HepG2 (cell line): Measurements from ENCODE around the gene PAX4. TPM values are rescaled to one million over a fixed set of nuclear protein-coding genes. Genes with fewer than 3 reads are reported as not detected.

Experiments used
- ARID4A ChIP-seq: sonication (generic); formaldehyde crosslinking; IDR thresholded peaks from 2 replicates; pipeline ENCODE4 v1.5.0; 2020; ENCODE audit warnings: mild to moderate bottlenecking, missing genetic modification reagents, borderline replicate concordance
- CAMTA2 ChIP-seq: sonication (generic); formaldehyde crosslinking; IDR thresholded peaks from 2 replicates; pipeline ENCODE4 v1.4.0; 2020; ENCODE audit warnings: mild to moderate bottlenecking, missing genetic modification reagents, borderline replicate concordance
- GMEB2 ChIP-seq: IDR thresholded peaks from 2 replicates; pipeline ENCODE4 v1.6.1; 2016; ENCODE audit warnings: missing biosample characterization, missing genetic modification reagents, low read depth
- GRHL1 ChIP-seq: sonication (generic); formaldehyde crosslinking; conservative IDR thresholded peaks from 2 replicates; pipeline ENCODE4 v1.8.0; 2022; ENCODE audit warnings: missing genetic modification reagents
- HNRNPLL ChIP-seq: fragments of 200-400 bp; formaldehyde crosslinking; IDR thresholded peaks from 2 replicates; pipeline ENCODE4 v1.6.1; 2017; ENCODE audit warnings: mild to moderate bottlenecking, low read depth, low read length; ENCODE audit not compliant: poor library complexity, severe bottlenecking
- HOXA5 ChIP-seq: sonication (generic); formaldehyde crosslinking; IDR thresholded peaks from 2 replicates; pipeline ENCODE4 v1.4.0; 2020; ENCODE audit warnings: missing genetic modification reagents
- ISL2 ChIP-seq: sonication (generic); formaldehyde crosslinking; IDR thresholded peaks from 2 replicates; pipeline ENCODE4 v1.5.0; 2020; ENCODE audit warnings: missing genetic modification reagents
- KDM5B ChIP-seq: sonication (generic); formaldehyde crosslinking; IDR thresholded peaks from 2 replicates; pipeline ENCODE4 v1.4.0; 2020; ENCODE audit warnings: missing genetic modification reagents, mild to moderate bottlenecking, borderline replicate concordance
- KLF12 ChIP-seq: sonication (generic); formaldehyde crosslinking; IDR thresholded peaks from 2 replicates; pipeline ENCODE4 v1.4.0; 2020; ENCODE audit warnings: missing genetic modification reagents, borderline replicate concordance
- KMT2A ChIP-seq: sonication (generic); formaldehyde crosslinking; IDR thresholded peaks from 2 replicates; pipeline ENCODE4 v1.4.0; 2020; ENCODE audit warnings: missing genetic modification reagents
- MAX ChIP-seq: IDR thresholded peaks from 2 replicates; pipeline ENCODE4 v1.6.1; 2012; ENCODE audit warnings: inconsistent platforms
- SKI ChIP-seq: fragments of 450-650 bp; IDR thresholded peaks from one replicate; pipeline ENCODE4 v1.6.1; 2018; ENCODE audit warnings: mild to moderate bottlenecking; ENCODE audit not compliant: partially characterized antibody
- TEAD3 ChIP-seq: optimal IDR thresholded peaks from 2 replicates; pipeline ENCODE3; 2016; ENCODE audit warnings: borderline replicate concordance
- TMF1 ChIP-seq: sonication (generic); formaldehyde crosslinking; IDR thresholded peaks from 2 replicates; pipeline ENCODE4 v1.8.1; 2022; ENCODE audit warnings: low read depth, missing genetic modification reagents
- ZNF230 ChIP-seq: sonication (generic); formaldehyde crosslinking; IDR thresholded peaks from 2 replicates; pipeline ENCODE4 v1.4.0; 2020; ENCODE audit warnings: mild to moderate bottlenecking, missing genetic modification reagents
- ZNF281 ChIP-seq: sonication (generic); formaldehyde crosslinking; IDR thresholded peaks from 2 replicates; pipeline ENCODE4 v1.4.0; 2020; ENCODE audit warnings: missing genetic modification reagents, borderline replicate concordance
- ZNF331 ChIP-seq: sonication (generic); formaldehyde crosslinking; IDR thresholded peaks from 2 replicates; pipeline ENCODE4 v1.4.0; 2020; ENCODE audit warnings: missing genetic modification reagents
- ZNF333 ChIP-seq: sonication (generic); formaldehyde crosslinking; IDR thresholded peaks from 2 replicates; pipeline ENCODE4 v1.4.0; 2020; ENCODE audit warnings: mild to moderate bottlenecking, missing genetic modification reagents, borderline replicate concordance
- polyA plus RNA-seq, 8 experiments: library from polyadenylated mRNA; depleted of rRNA in 3 of 8; stranded (reverse) in 7 of 8; unstranded in 1 of 8; fragments of >200 nt; fragmentation: Illumina TruSeq in 4 of 8; extraction: Trizol in 4 of 8; gene quantifications; 2 replicates each; pipeline versions ENCODE4 v1.2.1 to v1.2.3, GENCODE V29; 2011 to 2016; ENCODE audit warnings: low read depth in 4 of 8, missing spikeins in 1 of 8, mixed read lengths in 1 of 8; ENCODE audit not compliant: insufficient read depth in 1 of 8
- total RNA-seq, 5 experiments: library from RNA; depleted of rRNA; stranded (reverse); fragments of >200 nt; fragmentation: Illumina TruSeq; extraction: Trizol; gene quantifications; 2 replicates each; pipeline ENCODE4 v1.2.3, GENCODE V29; 2016; ENCODE audit warnings: low read depth in 1 of 5

The PAX4 gene
- total and polyA plus RNA-seq, 2 of the 13 experiments (the other 11 are each of a cell fraction or from before 2014, with no cell fraction given), result not detected

GRCh38 chr7:127588019-127588696, 29.8 kb downstream of the PAX4 start, which contains the start of gene ARF5 (continued):
- peak; percentile 56; the same call in 1 of the 2 replicates for TF ChIP-seq ARID4A (CRISPR knock-in tag)
- TF ChIP-seq TMF1 (CRISPR knock-in tag), result 0 out of 2 replicates have a peak, but pooled peaks have one; percentile 29
- TF ChIP-seq SKI, result no peak
- TF ChIP-seq ZNF331, result peak; percentile 19; the same call in 1 of the 2 replicates
- TF ChIP-seq KLF12 (CRISPR knock-in tag), result peak; percentile 38; the same call in 1 of the 2 replicates
- TF ChIP-seq ISL2 (CRISPR knock-in tag), result peak; percentile 44; the same call in 1 of the 2 replicates
- TF ChIP-seq GMEB2 (CRISPR knock-in tag), result no peak
- TF ChIP-seq MAX, result peak; percentile 50
- 0 out of 2 replicates have a peak, but pooled peaks have one; percentile 35 for TF ChIP-seq ZNF230 (CRISPR knock-in tag)
- TF ChIP-seq ZNF281 (CRISPR knock-in tag), result peak; percentile 70; the same call in 1 of the 2 replicates
- TF ChIP-seq KDM5B (CRISPR knock-in tag), result 0 out of 2 replicates have a peak, but pooled peaks have one; percentile 1
- no peak; the same call in 1 of the 2 replicates for TF ChIP-seq ZNF333
- no peak for TF ChIP-seq GRHL1 (CRISPR knock-in tag)
- peak; percentile 35 for TF ChIP-seq TEAD3 (CRISPR knock-in tag)
- TF ChIP-seq KMT2A, result no peak
- peak; percentile 41 for TF ChIP-seq HNRNPLL
- TF ChIP-seq HOXA5, result peak; percentile 19; the same call in 1 of the 2 replicates
- TF ChIP-seq CAMTA2 (CRISPR knock-in tag), result 0 out of 2 replicates have a peak, but pooled peaks have one; percentile 33
